NB4 (cell line): ENCODE results near the gene FNIP1.

Source experiments
- CTCF ChIP-seq: IDR thresholded peaks from one replicate; pipeline ENCODE4 v1.5.1; 2012; ENCODE audit warnings: low read depth, low read length
- MAX ChIP-seq: IDR thresholded peaks from 2 replicates; pipeline ENCODE4 v1.6.1; 2011; ENCODE audit warnings: low read depth, low read length
- MYC ChIP-seq: IDR thresholded peaks from 2 replicates; pipeline ENCODE4 v1.6.1; 2011; ENCODE audit warnings: low read depth, low read length
- POLR2A ChIP-seq: IDR thresholded peaks from 2 replicates; pipeline ENCODE4 v1.6.1; 2011; ENCODE audit warnings: mild to moderate bottlenecking; ENCODE audit not compliant: insufficient read length; ENCODE audit errors: extremely low read depth

DNA sequence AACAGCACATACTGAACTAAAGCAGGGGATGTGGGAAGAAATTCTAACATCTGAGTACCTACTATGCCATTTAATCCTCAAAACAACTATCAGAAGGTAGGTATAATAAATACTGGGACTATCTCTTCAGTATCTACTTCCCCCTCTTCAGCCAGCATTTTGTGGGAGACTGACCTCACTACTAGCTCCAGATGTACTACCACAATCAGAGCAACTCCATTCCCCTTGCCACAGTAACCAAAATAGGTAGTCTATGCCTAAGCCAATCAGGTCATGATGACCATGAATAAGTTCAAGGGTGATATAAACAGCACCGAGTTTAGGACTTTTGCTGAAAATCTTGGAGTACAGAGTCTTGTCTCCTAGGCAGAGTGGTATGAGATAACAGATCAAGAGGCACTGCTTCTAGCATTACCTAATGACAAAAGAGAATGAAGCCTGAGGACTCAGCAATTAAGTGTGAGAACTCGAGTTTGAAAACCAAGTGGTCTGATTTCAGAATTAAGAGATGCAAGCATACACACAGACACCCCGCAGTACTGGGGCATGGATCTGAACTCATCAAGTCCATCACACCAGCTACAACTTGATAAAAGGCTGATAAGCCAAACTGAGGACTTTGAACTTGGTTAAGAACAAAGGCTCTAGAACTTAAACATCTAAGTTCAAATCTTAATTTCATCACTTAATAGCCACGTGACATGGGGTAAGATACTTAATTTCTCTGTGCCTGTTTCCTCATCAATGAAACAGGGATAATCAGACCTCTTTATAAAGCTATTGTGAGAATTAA, 9.7 kb downstream of the FNIP1 start:
- TF ChIP-seq POLR2A (no peak), CTCF (no peak), MYC (no peak), MAX (no peak)
